ENCODE results near the gene CCDC68.

GRCh38 chr18:54942569-54942968 lies 16.7 kb downstream of the CCDC68 start:
- TF ChIP-seq CTCF (IDR thresholded peaks at IDR 0.05), result no peak
- no peak for TF ChIP-seq POLR2A (IDR thresholded peaks at IDR 0.05)
- TF ChIP-seq POLR2AphosphoS5 (IDR thresholded peaks at IDR 0.05), result no peak
